Measurements from ENCODE around the gene GJA1.

DNA sequence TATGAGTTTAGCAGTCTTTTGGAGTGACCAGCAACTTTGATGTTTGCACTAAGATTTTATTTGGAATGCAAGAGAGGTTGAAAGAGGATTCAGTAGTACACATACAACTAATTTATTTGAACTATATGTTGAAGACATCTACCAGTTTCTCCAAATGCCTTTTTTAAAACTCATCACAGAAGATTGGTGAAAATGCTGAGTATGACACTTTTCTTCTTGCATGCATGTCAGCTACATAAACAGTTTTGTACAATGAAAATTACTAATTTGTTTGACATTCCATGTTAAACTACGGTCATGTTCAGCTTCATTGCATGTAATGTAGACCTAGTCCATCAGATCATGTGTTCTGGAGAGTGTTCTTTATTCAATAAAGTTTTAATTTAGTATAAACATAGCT lies 13.9 kb downstream of the GJA1 start:
- TF ChIP-seq EP300 (IDR thresholded peaks at IDR 0.05): no peak
- TF ChIP-seq, protein P1, sequence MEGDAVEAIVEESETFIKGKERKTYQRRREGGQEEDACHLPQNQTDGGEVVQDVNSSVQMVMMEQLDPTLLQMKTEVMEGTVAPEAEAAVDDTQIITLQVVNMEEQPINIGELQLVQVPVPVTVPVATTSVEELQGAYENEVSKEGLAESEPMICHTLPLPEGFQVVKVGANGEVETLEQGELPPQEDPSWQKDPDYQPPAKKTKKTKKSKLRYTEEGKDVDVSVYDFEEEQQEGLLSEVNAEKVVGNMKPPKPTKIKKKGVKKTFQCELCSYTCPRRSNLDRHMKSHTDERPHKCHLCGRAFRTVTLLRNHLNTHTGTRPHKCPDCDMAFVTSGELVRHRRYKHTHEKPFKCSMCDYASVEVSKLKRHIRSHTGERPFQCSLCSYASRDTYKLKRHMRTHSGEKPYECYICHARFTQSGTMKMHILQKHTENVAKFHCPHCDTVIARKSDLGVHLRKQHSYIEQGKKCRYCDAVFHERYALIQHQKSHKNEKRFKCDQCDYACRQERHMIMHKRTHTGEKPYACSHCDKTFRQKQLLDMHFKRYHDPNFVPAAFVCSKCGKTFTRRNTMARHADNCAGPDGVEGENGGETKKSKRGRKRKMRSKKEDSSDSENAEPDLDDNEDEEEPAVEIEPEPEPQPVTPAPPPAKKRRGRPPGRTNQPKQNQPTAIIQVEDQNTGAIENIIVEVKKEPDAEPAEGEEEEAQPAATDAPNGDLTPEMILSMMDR (IDR thresholded peaks at IDR 0.05): no peak
- no peak for TF ChIP-seq POLR2A (IDR thresholded peaks at IDR 0.05)

All from upper lobe of left lung (tissue), 4 donors.